Lung (tissue), 12 donors: ENCODE data around the gene SOX18. TPM values are rescaled to one million over a fixed set of nuclear protein-coding genes. Genes with fewer than 3 reads are reported as not detected.

Source experiments
- ATAC-seq: fragments of 200-7000 bp; cut with Tn5 transposase; one replicate; pipeline ENCODE4 v1.9.1; 2020; ENCODE audit warnings: moderate number of reproducible peaks; ENCODE audit not compliant: insufficient read depth, low FRiP score
- DNase-seq, 3 donors: peaks; one replicate each; pipeline ENCODE4 v3.0.0-alpha.2; 2013 to 2017
- H3K27ac ChIP-seq, 2 donors: one replicate each; pipeline ENCODE4 v1.5.1; 2013; ENCODE audit warnings: mild to moderate bottlenecking in 2 of 2, moderate library complexity in 2 of 2, control low read depth in 1 of 2, inconsistent platforms in 1 of 2, low read depth in 1 of 2, low read length in 1 of 2
- H3K27me3 ChIP-seq, 3 donors: one replicate each; pipeline ENCODE4 v1.5.1; 2013; ENCODE audit warnings: low read length in 2 of 3; ENCODE audit not compliant: control insufficient read depth in 3 of 3, insufficient read depth in 3 of 3
- H3K36me3 ChIP-seq, 4 donors: one replicate each; pipeline ENCODE4 v1.5.1; 2013; ENCODE audit warnings: low read length in 4 of 4, mild to moderate bottlenecking in 1 of 4, moderate library complexity in 1 of 4; ENCODE audit not compliant: control insufficient read depth in 4 of 4, insufficient read depth in 4 of 4
- H3K4me1 ChIP-seq, 5 donors: one replicate each; pipeline ENCODE4 v1.5.1; 2013; ENCODE audit warnings: low read length in 5 of 5, mild to moderate bottlenecking in 2 of 5, moderate library complexity in 1 of 5; ENCODE audit not compliant: control insufficient read depth in 5 of 5, insufficient read depth in 5 of 5
- H3K4me3 ChIP-seq: one replicate; pipeline ENCODE4 v1.5.1; 2013; ENCODE audit warnings: mild to moderate bottlenecking, control low read depth, moderate library complexity
- H3K9ac ChIP-seq, 2 donors: one replicate each; pipeline ENCODE4 v1.5.1; 2013; ENCODE audit warnings: low read length in 2 of 2, control low read depth in 1 of 2; ENCODE audit not compliant: insufficient read depth in 1 of 2
- H3K9me3 ChIP-seq, 4 donors: one replicate each; pipeline ENCODE4 v1.5.1; 2013; ENCODE audit warnings: low read length in 3 of 4, mild to moderate bottlenecking in 1 of 4, moderate library complexity in 1 of 4; ENCODE audit not compliant: control insufficient read depth in 4 of 4, insufficient read depth in 3 of 4
- CTCF ChIP-seq: IDR thresholded peaks from 2 replicates; pipeline ENCODE4 v1.5.1; 2012; ENCODE audit warnings: mild to moderate bottlenecking; ENCODE audit errors: control extremely low read depth, extremely low read depth
- WGBS, 2 donors: extraction: QIAGEN DNeasy Blood & Tissue Kit; methylation state at CpG; one replicate each; pipeline ENCODE4 v1.1.7; 2013; 5-methylcytosine and 5-hydroxymethylcytosine counted together
- polyA plus RNA-seq, 2 donors: library from polyadenylated mRNA; stranded (reverse); fragments of 200-250 nt; gene quantifications; one replicate each; pipeline ENCODE4 v1.2.1, GENCODE V29; 2013
- total RNA-seq, 2 donors: library from RNA; depleted of rRNA in 1 of 2; stranded (reverse); fragments of >200 nt in 1 of 2; gene quantifications; one replicate each; pipeline ENCODE4 v1.2.1, GENCODE V29; 2014 to 2021
- donor health status: control.
- donor health status: control.
- donor health status: Bipolar disorder and iron deficiency.
- donor health status: healthy.
- donor health status: DM: yes; HTN: yes; CAD: no.

The SOX18 gene
- total and polyA plus RNA-seq, 4 donors, result 12.1 to 52.2 (median 29.3) TPM

DNA sequence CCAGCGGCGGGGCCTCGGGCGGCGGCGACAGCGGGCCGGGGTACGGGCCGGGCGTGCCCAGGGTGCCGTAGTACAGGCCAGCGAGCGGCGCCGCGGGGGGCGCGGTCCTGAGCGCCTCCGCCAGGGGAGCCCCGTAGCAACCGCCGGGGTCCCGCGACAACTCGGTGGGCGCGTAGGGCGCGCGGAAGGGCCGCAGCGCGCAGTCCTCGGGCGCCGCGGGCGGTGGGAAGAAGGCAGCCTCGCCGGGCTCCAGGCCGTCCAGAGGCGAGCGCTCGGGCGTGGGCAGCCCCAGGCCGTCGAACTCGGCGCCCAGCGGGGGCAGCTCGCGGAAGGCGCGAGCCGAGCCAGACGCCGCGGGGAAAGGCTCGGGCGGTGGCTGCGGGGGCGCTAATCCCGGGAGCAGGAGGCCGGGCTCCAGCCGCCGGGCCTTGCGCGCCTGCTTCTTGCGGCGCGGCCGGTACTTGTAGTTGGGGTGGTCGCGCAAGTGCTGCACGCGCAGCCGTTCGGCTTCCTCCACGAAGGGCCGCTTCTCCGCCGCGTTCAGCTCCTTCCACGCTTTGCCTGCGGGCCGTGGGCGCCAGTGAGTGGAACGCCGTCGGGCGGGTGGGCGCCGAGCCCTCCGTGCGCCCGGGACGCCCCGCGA is 916 bp downstream of the SOX18 start:
- Histone ChIP-seq H3K4me3 (peak overlapping the region; percentile 67), H3K9me3 (peaks cover 0 to 3% (median 0%) of the 10 kb centered on the region in 4 donors), H3K36me3 (peaks cover 0 to 8% (median 1%) of the 10 kb centered on the region in 4 donors), H3K9ac (no peak overlapping the region), H3K4me1 (peaks cover 0 to 48% (median 10%) of the 10 kb centered on the region in 5 donors), H3K27ac (peak overlapping the region; percentile 49 to 68), H3K27me3 (peaks cover 0 to 40% (median 7%) of the 10 kb centered on the region in 3 donors)
- 8 to 10% methylated on average over 44 to 101 of the region's 101 CpGs for WGBS, 2 donors
- ATAC-seq (no peak), DNase-seq (no peak)
- TF ChIP-seq CTCF, result no peak

- Histone ChIP-seq H3K27me3 (peaks cover 0 to 43% (median 7%) of the 10 kb centered on the region in 3 donors), H3K9me3 (peaks cover 0 to 3% (median 0%) of the 10 kb centered on the region in 4 donors), H3K36me3 (peaks cover 0 to 8% (median 1%) of the 10 kb centered on the region in 4 donors), H3K9ac (no peak overlapping the region), H3K4me3 (peak overlapping the region; percentile 67), H3K27ac (peak overlapping the region; percentile 49 to 68), H3K4me1 (peaks cover 0 to 43% (median 5%) of the 10 kb centered on the region in 5 donors)
- no peak for TF ChIP-seq CTCF
- WGBS, 2 donors, result 20 to 21% methylated on average over 48 to 49 of the region's 49 CpGs
- ATAC-seq (no peak), DNase-seq (no peak)
These were observed 1.5 kb downstream of the SOX18 start for GRCh38 chr20:64047968-64048401.

- Histone ChIP-seq H3K9ac (no peak overlapping the region), H3K27ac (peak overlapping the region; percentile 41 to 62), H3K36me3 (peaks cover 0 to 8% (median 1%) of the 10 kb centered on the region in 4 donors), H3K4me1 (peaks cover 0 to 36% (median 3%) of the 10 kb centered on the region in 5 donors), H3K4me3 (peak overlapping the region; percentile 54), H3K9me3 (peaks cover 0 to 3% (median 0%) of the 10 kb centered on the region in 4 donors), H3K27me3 (peaks cover 2 to 46% (median 7%) of the 10 kb centered on the region in 3 donors)
- no peak for DNase-seq
- no peak for TF ChIP-seq CTCF
- ATAC-seq, result no peak
- WGBS, 2 donors, result 70 to 73% methylated on average over 8 of the region's 8 CpGs
These were observed 2.4 kb downstream of the SOX18 start for GRCh38 chr20:64047046-64047389.
